ENCODE results near the gene SINHCAF. TPM values are rescaled to one million over a fixed set of nuclear protein-coding genes. Genes with fewer than 3 reads are reported as not detected.

SINHCAF gene
- total RNA-seq, 1 donor from 2014 or later: 176 TPM

- Mint-ChIP-seq H3K36me3 (ENCODE audit: low read depth) (peaks cover 3% of the 10 kb centered on the region), H3K27ac (ENCODE audit: unreplicated experiment) (peak overlapping the region; percentile 70), H3K4me1 (peaks cover 60% of the 10 kb centered on the region), H3K27me3 (ENCODE audit: low read depth) (peaks cover 5% of the 10 kb centered on the region), H3K9me3 (no peaks in the 10 kb centered on the region), H3K4me3 (peak overlapping the region; percentile 98)
- TF ChIP-seq CTCF (conservative IDR thresholded peaks at IDR 0.05): no peak
- no peak for DNase-seq (ENCODE audit: low read depth, low spot score)
Measured at GRCh38 chr12:31322801-31323207, 3.1 kb downstream of the SINHCAF start.

- H3K36me3 Mint-ChIP-seq (ENCODE audit: low read depth): peaks cover 3% of the 10 kb centered on the region
- peaks cover 66% of the 10 kb centered on the region for H3K4me1 Mint-ChIP-seq
- no peak for TF ChIP-seq CTCF (conservative IDR thresholded peaks at IDR 0.05)
- H3K27ac Mint-ChIP-seq (ENCODE audit: unreplicated experiment): no peak overlapping the region
- H3K9me3 Mint-ChIP-seq: no peaks in the 10 kb centered on the region
- peak overlapping the region; percentile 81 for H3K4me3 Mint-ChIP-seq
- H3K27me3 Mint-ChIP-seq (ENCODE audit: low read depth): peaks cover 5% of the 10 kb centered on the region
- no peak for DNase-seq (ENCODE audit: low read depth, low spot score)
Measured at GRCh38 chr12:31321897-31322228, 4.1 kb downstream of the SINHCAF start.

GRCh38 chr12:31321186-31321896, 4.6 kb downstream of the SINHCAF start:
- no peak for DNase-seq (ENCODE audit: low read depth, low spot score)
- Mint-ChIP-seq H3K4me1 (peaks cover 64% of the 10 kb centered on the region), H3K9me3 (no peaks in the 10 kb centered on the region), H3K27ac (ENCODE audit: unreplicated experiment) (no peak overlapping the region), H3K27me3 (ENCODE audit: low read depth) (peaks cover 5% of the 10 kb centered on the region), H3K36me3 (ENCODE audit: low read depth) (peaks cover 3% of the 10 kb centered on the region), H3K4me3 (peak overlapping the region; percentile 81)
- no peak for TF ChIP-seq CTCF (conservative IDR thresholded peaks at IDR 0.05)

GRCh38 chr12:31318657-31319269, 7.2 kb downstream of the SINHCAF start:
- TF ChIP-seq CTCF (conservative IDR thresholded peaks at IDR 0.05): no peak
- no peaks in the 10 kb centered on the region for H3K27me3 Mint-ChIP-seq (ENCODE audit: low read depth)
- H3K4me3 Mint-ChIP-seq: no peak overlapping the region
- no peak overlapping the region for H3K27ac Mint-ChIP-seq (ENCODE audit: unreplicated experiment)
- no peak for DNase-seq (ENCODE audit: low read depth, low spot score)
- H3K9me3 Mint-ChIP-seq: no peaks in the 10 kb centered on the region
- peaks cover 5% of the 10 kb centered on the region for H3K36me3 Mint-ChIP-seq (ENCODE audit: low read depth)
- peaks cover 64% of the 10 kb centered on the region for H3K4me1 Mint-ChIP-seq

GRCh38 chr12:31317471-31318395, 8.2 kb downstream of the SINHCAF start:
- TF ChIP-seq CTCF (conservative IDR thresholded peaks at IDR 0.05): no peak
- H3K36me3 Mint-ChIP-seq (ENCODE audit: low read depth): peaks cover 6% of the 10 kb centered on the region
- no peak overlapping the region for H3K27ac Mint-ChIP-seq (ENCODE audit: unreplicated experiment)
- H3K4me1 Mint-ChIP-seq: peaks cover 55% of the 10 kb centered on the region
- H3K9me3 Mint-ChIP-seq: no peaks in the 10 kb centered on the region
- H3K4me3 Mint-ChIP-seq: peak overlapping the region; percentile 27
- H3K27me3 Mint-ChIP-seq (ENCODE audit: low read depth): no peaks in the 10 kb centered on the region
- no peak for DNase-seq (ENCODE audit: low read depth, low spot score)

Measured in neural crest cell (in vitro differentiated cells).